ENCODE measurements around the gene SPARCL1.

DNA sequence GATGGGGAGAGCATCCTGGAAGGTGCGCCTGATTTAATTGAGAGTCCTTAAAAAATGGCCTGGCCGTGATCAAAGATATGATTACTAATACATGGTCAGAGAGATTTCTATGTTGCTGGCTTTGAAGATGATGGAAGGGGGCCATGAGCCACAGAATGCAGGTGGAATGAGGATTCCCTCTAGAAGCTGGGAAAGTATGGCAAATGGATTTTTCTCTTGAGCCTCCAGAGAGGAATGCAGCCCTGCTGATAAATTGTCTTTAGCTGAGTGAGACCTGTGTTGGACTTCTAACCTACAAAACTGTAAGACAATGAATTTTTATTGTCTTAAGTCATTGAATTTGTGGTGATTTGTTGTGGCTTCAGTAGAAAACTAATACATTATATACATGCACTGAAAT lies 99.1 kb downstream of the SPARCL1 start:
- TF ChIP-seq, protein P1, sequence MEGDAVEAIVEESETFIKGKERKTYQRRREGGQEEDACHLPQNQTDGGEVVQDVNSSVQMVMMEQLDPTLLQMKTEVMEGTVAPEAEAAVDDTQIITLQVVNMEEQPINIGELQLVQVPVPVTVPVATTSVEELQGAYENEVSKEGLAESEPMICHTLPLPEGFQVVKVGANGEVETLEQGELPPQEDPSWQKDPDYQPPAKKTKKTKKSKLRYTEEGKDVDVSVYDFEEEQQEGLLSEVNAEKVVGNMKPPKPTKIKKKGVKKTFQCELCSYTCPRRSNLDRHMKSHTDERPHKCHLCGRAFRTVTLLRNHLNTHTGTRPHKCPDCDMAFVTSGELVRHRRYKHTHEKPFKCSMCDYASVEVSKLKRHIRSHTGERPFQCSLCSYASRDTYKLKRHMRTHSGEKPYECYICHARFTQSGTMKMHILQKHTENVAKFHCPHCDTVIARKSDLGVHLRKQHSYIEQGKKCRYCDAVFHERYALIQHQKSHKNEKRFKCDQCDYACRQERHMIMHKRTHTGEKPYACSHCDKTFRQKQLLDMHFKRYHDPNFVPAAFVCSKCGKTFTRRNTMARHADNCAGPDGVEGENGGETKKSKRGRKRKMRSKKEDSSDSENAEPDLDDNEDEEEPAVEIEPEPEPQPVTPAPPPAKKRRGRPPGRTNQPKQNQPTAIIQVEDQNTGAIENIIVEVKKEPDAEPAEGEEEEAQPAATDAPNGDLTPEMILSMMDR (conservative IDR thresholded peaks at IDR 0.05; ENCODE audit: low read depth in 2 of 2) = no peak
- no peak for TF ChIP-seq CREB1 (CRISPR knock-in tag; IDR thresholded peaks at IDR 0.05; ENCODE audit: low read depth)
- no peak for TF ChIP-seq EZH2 (IDR thresholded peaks at IDR 0.05; ENCODE audit: low read depth, unreplicated experiment)
- no peak for TF ChIP-seq JUNB (IDR thresholded peaks at IDR 0.05; ENCODE audit: unreplicated experiment)
- TF ChIP-seq POLR2AphosphoS5 (IDR thresholded peaks at IDR 0.05; ENCODE audit: low read depth) = no peak
- TF ChIP-seq, protein P2, sequence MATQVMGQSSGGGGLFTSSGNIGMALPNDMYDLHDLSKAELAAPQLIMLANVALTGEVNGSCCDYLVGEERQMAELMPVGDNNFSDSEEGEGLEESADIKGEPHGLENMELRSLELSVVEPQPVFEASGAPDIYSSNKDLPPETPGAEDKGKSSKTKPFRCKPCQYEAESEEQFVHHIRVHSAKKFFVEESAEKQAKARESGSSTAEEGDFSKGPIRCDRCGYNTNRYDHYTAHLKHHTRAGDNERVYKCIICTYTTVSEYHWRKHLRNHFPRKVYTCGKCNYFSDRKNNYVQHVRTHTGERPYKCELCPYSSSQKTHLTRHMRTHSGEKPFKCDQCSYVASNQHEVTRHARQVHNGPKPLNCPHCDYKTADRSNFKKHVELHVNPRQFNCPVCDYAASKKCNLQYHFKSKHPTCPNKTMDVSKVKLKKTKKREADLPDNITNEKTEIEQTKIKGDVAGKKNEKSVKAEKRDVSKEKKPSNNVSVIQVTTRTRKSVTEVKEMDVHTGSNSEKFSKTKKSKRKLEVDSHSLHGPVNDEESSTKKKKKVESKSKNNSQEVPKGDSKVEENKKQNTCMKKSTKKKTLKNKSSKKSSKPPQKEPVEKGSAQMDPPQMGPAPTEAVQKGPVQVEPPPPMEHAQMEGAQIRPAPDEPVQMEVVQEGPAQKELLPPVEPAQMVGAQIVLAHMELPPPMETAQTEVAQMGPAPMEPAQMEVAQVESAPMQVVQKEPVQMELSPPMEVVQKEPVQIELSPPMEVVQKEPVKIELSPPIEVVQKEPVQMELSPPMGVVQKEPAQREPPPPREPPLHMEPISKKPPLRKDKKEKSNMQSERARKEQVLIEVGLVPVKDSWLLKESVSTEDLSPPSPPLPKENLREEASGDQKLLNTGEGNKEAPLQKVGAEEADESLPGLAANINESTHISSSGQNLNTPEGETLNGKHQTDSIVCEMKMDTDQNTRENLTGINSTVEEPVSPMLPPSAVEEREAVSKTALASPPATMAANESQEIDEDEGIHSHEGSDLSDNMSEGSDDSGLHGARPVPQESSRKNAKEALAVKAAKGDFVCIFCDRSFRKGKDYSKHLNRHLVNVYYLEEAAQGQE (IDR thresholded peaks at IDR 0.05; ENCODE audit: unreplicated experiment) = no peak
- TF ChIP-seq EZH2phosphoT487 (IDR thresholded peaks at IDR 0.05; ENCODE audit: unreplicated experiment) = no peak
- no peak for TF ChIP-seq ZNF462 (CRISPR knock-in tag; IDR thresholded peaks at IDR 0.05)
- no peak for TF ChIP-seq NANOG (IDR thresholded peaks at IDR 0.05; ENCODE audit: borderline replicate concordance)
- TF ChIP-seq STAT1 (IDR thresholded peaks at IDR 0.05; ENCODE audit: unreplicated experiment) = no peak
